GM12864 (cell line): ENCODE measurements around the gene ARHGEF7.
"Not testable (repeated sequence)": the region's sequence is repeated elsewhere in the genome, so short reads cannot be mapped to it uniquely, and the experiment has no call there.

Experiments used
- DNase-seq: peaks from one replicate; pipeline ENCODE4 v3.0.0-alpha.2; 2011; ENCODE audit warnings: low read depth
- H3K4me3 ChIP-seq: 2 replicates; pipeline ENCODE4 v1.5.1; 2011; ENCODE audit warnings: mild to moderate bottlenecking, low read depth, low read length, control low read depth
- TF ChIP-seq, protein P1 (sequence below): IDR thresholded peaks from 2 replicates; pipeline ENCODE4 v1.5.1; 2011; ENCODE audit warnings: low read depth, mild to moderate bottlenecking, moderate library complexity, low read length, control low read depth, inconsistent platforms; ENCODE audit errors: missing control alignments

The ARHGEF7 gene

GRCh38 chr13:111115061-111115964 is at the start of gene ARHGEF7:
Gene ARHGEF7, plus strand, starts transcription at chr13:111115310. Its CDS starts 217 bp downstream, at chr13:111115527.
- TF ChIP-seq, protein P1, sequence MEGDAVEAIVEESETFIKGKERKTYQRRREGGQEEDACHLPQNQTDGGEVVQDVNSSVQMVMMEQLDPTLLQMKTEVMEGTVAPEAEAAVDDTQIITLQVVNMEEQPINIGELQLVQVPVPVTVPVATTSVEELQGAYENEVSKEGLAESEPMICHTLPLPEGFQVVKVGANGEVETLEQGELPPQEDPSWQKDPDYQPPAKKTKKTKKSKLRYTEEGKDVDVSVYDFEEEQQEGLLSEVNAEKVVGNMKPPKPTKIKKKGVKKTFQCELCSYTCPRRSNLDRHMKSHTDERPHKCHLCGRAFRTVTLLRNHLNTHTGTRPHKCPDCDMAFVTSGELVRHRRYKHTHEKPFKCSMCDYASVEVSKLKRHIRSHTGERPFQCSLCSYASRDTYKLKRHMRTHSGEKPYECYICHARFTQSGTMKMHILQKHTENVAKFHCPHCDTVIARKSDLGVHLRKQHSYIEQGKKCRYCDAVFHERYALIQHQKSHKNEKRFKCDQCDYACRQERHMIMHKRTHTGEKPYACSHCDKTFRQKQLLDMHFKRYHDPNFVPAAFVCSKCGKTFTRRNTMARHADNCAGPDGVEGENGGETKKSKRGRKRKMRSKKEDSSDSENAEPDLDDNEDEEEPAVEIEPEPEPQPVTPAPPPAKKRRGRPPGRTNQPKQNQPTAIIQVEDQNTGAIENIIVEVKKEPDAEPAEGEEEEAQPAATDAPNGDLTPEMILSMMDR, result no peak
- DNase-seq, result no peak
- H3K4me3 ChIP-seq, result peak within 1 kb of the TSS; percentile 57

DNA sequence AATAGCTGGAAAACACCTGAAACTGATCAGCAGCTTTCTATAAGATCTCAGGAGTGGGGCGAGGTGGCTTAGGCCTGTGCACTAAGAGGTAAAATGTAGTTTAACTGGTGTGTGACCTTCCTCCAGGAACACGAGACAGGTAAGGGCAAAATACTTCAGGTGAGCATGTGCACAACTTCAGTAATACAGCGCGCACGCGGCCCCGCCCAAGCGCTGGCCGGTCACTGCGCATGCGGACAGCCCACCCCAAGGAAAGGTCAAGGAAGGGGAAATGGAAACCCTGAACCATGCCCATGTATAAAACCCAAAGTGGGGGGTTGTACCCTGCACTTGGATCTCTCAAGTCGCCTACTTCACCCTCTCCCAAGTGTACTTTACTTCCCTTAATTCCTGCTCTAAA is 49.4 kb upstream of the ARHGEF7 start:
- H3K4me3 ChIP-seq, result no peak overlapping the region
- DNase-seq, result no peak
- TF ChIP-seq, protein P1, result no peak

DNA sequence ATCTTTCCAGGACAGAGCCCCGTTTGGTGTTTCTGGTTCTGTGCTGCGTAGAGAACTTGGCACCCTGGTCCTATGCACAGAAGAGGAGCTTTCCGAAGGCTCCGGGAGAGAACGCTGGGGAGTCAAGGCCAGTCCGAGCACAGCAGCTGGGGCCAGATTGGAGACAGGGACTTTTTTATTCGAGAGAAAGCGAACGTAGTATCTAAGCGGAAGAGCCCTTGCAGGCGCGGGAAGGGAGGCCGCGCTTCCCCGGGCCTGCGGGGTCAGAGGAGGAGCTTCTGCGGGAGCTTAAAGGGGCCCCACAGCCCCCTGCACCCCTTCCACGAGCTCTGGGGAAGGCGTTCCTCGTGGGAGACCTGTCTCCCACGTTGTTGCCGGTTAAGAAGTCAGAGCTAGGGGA is 48.6 kb upstream of the ARHGEF7 start:
- TF ChIP-seq, protein P1, result no peak
- no peak overlapping the region for H3K4me3 ChIP-seq
- DNase-seq, result no peak

DNA sequence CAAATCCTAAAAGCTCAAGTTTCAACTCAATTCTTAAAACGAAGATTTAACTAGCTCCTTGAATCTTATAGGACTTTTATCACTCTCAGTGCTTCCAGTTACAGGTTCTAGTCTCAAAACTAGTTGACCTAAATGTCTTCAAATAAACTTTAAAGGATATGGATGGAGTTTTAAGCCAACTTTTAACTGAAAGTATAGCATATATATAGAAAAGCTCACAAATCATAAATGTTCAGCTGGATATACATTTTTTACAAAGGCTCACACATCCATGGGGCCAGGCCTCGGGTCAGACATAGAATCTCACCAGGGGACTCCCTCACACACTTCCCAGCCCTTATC is 47.1 kb upstream of the ARHGEF7 start:
- DNase-seq, result no peak
- no peak overlapping the region for H3K4me3 ChIP-seq
- TF ChIP-seq, protein P1, result no peak

DNA sequence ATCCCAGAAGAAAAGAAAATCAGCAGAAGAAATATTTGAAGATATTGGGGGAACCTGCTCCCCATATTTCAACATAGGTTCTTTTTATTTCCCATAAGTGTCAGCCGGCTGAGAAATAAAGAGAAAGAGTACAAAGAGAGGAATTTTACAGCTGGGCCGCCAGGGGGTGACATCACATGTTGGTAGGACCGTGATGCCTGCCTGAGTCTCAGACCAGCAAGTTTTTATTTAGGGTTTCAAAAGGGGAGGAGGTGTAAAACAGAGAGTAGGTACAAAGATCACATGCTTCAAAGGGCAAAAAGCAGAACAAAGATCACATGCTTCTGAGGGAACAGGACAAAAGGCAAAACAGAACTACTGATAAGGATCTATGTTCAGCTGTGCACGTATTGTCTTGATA is 44.0 kb upstream of the ARHGEF7 start:
- H3K4me3 ChIP-seq, result not testable (repeated sequence)
- TF ChIP-seq, protein P1, result peak; percentile 22
- DNase-seq, result peak; percentile 26

GRCh38 chr13:111071526-111071925 is 43.6 kb upstream of the ARHGEF7 start:
- not testable (repeated sequence) for DNase-seq

DNA sequence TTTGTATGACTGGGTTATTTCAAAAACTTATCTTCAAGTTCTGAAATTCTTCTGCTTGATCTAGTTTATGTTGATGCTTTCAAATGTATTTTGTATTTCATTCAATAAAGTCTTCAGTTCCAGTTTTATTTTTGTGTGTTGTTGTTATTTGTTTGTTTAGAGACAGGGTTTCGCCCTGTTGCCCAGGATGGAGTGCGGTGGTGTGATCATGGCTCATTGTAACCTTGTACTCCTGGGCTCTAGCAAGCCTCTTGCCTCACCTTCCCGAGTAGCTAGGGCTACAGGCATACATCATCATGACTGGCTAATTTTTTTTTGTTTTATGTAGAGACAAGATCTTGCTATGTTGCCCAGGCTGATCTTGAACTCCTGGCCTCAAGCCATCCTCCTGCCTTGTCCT is 40.3 kb upstream of the ARHGEF7 start:
- DNase-seq, result no peak
- H3K4me3 ChIP-seq, result no peak overlapping the region
- TF ChIP-seq, protein P1, result no peak

More at GRCh38 chr13:111071526-111071925, 43.6 kb upstream of the ARHGEF7 start:
- H3K4me3 ChIP-seq, result not testable (repeated sequence)
